ENCODE results near the gene PLCXD3.

GRCh38 chr5:41279040-41279439, 231.4 kb downstream of the PLCXD3 start:
- TF ChIP-seq CTCF (conservative IDR thresholded peaks at IDR 0.05; ENCODE audit: low read depth, low read length) (no peak), RCOR1 (IDR thresholded peaks at IDR 0.05; ENCODE audit: insufficient replicate concordance, low read length) (no peak), SMC3 (IDR thresholded peaks at IDR 0.05; ENCODE audit: low read depth, low read length) (no peak), MXI1 (IDR thresholded peaks at IDR 0.05; ENCODE audit: borderline replicate concordance, low read depth, low read length) (no peak), POLR2A (IDR thresholded peaks at IDR 0.05; ENCODE audit: low read depth, low read length) (no peak), CEBPB (IDR thresholded peaks at IDR 0.05; ENCODE audit: low read depth, low read length) (no peak), ELK1 (IDR thresholded peaks at IDR 0.05; ENCODE audit: borderline replicate concordance, low read depth, low read length) (no peak), RAD21 (IDR thresholded peaks at IDR 0.05; ENCODE audit: low read length) (no peak), MAZ (IDR thresholded peaks at IDR 0.05; ENCODE audit: borderline replicate concordance, low read depth, low read length) (no peak), USF2 (IDR thresholded peaks at IDR 0.05; ENCODE audit: low read depth, low read length) (no peak), NFE2L2 (IDR thresholded peaks at IDR 0.05; ENCODE audit: low read depth, low read length) (no peak), BHLHE40 (IDR thresholded peaks at IDR 0.05; ENCODE audit: low read depth, low read length) (no peak), MAFK (IDR thresholded peaks at IDR 0.05; ENCODE audit: low read depth, low read length) (no peak), FOS (IDR thresholded peaks at IDR 0.05; ENCODE audit: low read depth, low read length) (no peak)

All from IMR-90 (cell line).